Measurements from ENCODE around the gene METTL24. TPM values are rescaled to one million over a fixed set of nuclear protein-coding genes. Genes with fewer than 3 reads are reported as not detected.
"Not testable (repeated sequence)": the region's sequence is repeated elsewhere in the genome, so short reads cannot be mapped to it uniquely, and the experiment has no call there.

The METTL24 gene
- total RNA-seq, 1 donor from 2014 or later: not detected

GRCh38 chr6:110250838-110251237, 107.3 kb downstream of the METTL24 start:
- DNase-seq (ENCODE audit: low spot score): no peak
- H3K36me3 Mint-ChIP-seq (ENCODE audit: low read depth): no peaks in the 10 kb centered on the region
- no peaks in the 10 kb centered on the region for H3K9me3 Mint-ChIP-seq
- intact Hi-C loops (cut with micrococcal nuclease): no loop called here
- H3K27me3 Mint-ChIP-seq (ENCODE audit: low read depth): no peaks in the 10 kb centered on the region
- H3K4me1 Mint-ChIP-seq (ENCODE audit: low read depth): no peaks in the 10 kb centered on the region
- no peak overlapping the region for H3K4me3 Mint-ChIP-seq (ENCODE audit: low read depth)
- H3K27ac Mint-ChIP-seq: no peak overlapping the region

GRCh38 chr6:110250058-110250457, 108.1 kb downstream of the METTL24 start:
- DNase-seq (ENCODE audit: low spot score): no peak
- no peaks in the 10 kb centered on the region for H3K36me3 Mint-ChIP-seq (ENCODE audit: low read depth)
- H3K9me3 Mint-ChIP-seq: no peaks in the 10 kb centered on the region
- H3K27ac Mint-ChIP-seq: no peak overlapping the region
- no peak overlapping the region for H3K4me3 Mint-ChIP-seq (ENCODE audit: low read depth)
- no peaks in the 10 kb centered on the region for H3K27me3 Mint-ChIP-seq (ENCODE audit: low read depth)
- intact Hi-C loops (cut with micrococcal nuclease): no loop called here
- H3K4me1 Mint-ChIP-seq (ENCODE audit: low read depth): no peaks in the 10 kb centered on the region

- intact Hi-C loops (cut with micrococcal nuclease): no loop called here
- H3K27me3 Mint-ChIP-seq (ENCODE audit: low read depth): no peaks in the 10 kb centered on the region
- peaks cover 8% of the 10 kb centered on the region for H3K9me3 Mint-ChIP-seq
- H3K36me3 Mint-ChIP-seq (ENCODE audit: low read depth): no peaks in the 10 kb centered on the region
- no peak overlapping the region for H3K4me3 Mint-ChIP-seq (ENCODE audit: low read depth)
- no peak for DNase-seq (ENCODE audit: low spot score)
- no peaks in the 10 kb centered on the region for H3K4me1 Mint-ChIP-seq (ENCODE audit: low read depth)
- H3K27ac Mint-ChIP-seq: no peak overlapping the region
Observed at GRCh38 chr6:110246900-110247546, 111.1 kb downstream of the METTL24 start.

GRCh38 chr6:110246378-110246777, 111.8 kb downstream of the METTL24 start:
- no peak for DNase-seq (ENCODE audit: low spot score)
- intact Hi-C loops (cut with micrococcal nuclease): no loop called here
- no peak overlapping the region for H3K27ac Mint-ChIP-seq
- no peaks in the 10 kb centered on the region for H3K27me3 Mint-ChIP-seq (ENCODE audit: low read depth)
- no peaks in the 10 kb centered on the region for H3K36me3 Mint-ChIP-seq (ENCODE audit: low read depth)
- no peak overlapping the region for H3K4me3 Mint-ChIP-seq (ENCODE audit: low read depth)
- no peaks in the 10 kb centered on the region for H3K4me1 Mint-ChIP-seq (ENCODE audit: low read depth)
- peaks cover 8% of the 10 kb centered on the region for H3K9me3 Mint-ChIP-seq

- H3K4me1 Mint-ChIP-seq (ENCODE audit: low read depth); H3K9me3 Mint-ChIP-seq; intact Hi-C loops (cut with micrococcal nuclease); H3K27ac Mint-ChIP-seq; H3K4me3 Mint-ChIP-seq (ENCODE audit: low read depth); H3K36me3 Mint-ChIP-seq (ENCODE audit: low read depth); H3K27me3 Mint-ChIP-seq (ENCODE audit: low read depth); DNase-seq (ENCODE audit: low spot score): not testable (repeated sequence)
Observed at GRCh38 chr6:110244621-110245020, 113.5 kb downstream of the METTL24 start.

- peaks cover 6% of the 10 kb centered on the region for H3K36me3 Mint-ChIP-seq (ENCODE audit: low read depth)
- H3K27ac Mint-ChIP-seq: no peak overlapping the region
- no peaks in the 10 kb centered on the region for H3K27me3 Mint-ChIP-seq (ENCODE audit: low read depth)
- H3K4me3 Mint-ChIP-seq (ENCODE audit: low read depth): no peak overlapping the region
- intact Hi-C loops (cut with micrococcal nuclease): no loop called here
- DNase-seq (ENCODE audit: low spot score): no peak
- no peaks in the 10 kb centered on the region for H3K4me1 Mint-ChIP-seq (ENCODE audit: low read depth)
- peaks cover 8% of the 10 kb centered on the region for H3K9me3 Mint-ChIP-seq
Observed at GRCh38 chr6:110239526-110240274, 118.4 kb downstream of the METTL24 start.

- H3K27me3 Mint-ChIP-seq (ENCODE audit: low read depth); H3K27ac Mint-ChIP-seq; H3K4me3 Mint-ChIP-seq (ENCODE audit: low read depth); intact Hi-C loops (cut with micrococcal nuclease); DNase-seq (ENCODE audit: low spot score); H3K36me3 Mint-ChIP-seq (ENCODE audit: low read depth); H3K4me1 Mint-ChIP-seq (ENCODE audit: low read depth); H3K9me3 Mint-ChIP-seq: not testable (repeated sequence)
Observed at GRCh38 chr6:110236007-110236406, 122.1 kb downstream of the METTL24 start.

GRCh38 chr6:110233770-110234374, 124.3 kb downstream of the METTL24 start:
- H3K9me3 Mint-ChIP-seq: no peaks in the 10 kb centered on the region
- no peak overlapping the region for H3K4me3 Mint-ChIP-seq (ENCODE audit: low read depth)
- no peak overlapping the region for H3K27ac Mint-ChIP-seq
- peaks cover 13% of the 10 kb centered on the region for H3K36me3 Mint-ChIP-seq (ENCODE audit: low read depth)
- peaks cover 6% of the 10 kb centered on the region for H3K4me1 Mint-ChIP-seq (ENCODE audit: low read depth)
- no peaks in the 10 kb centered on the region for H3K27me3 Mint-ChIP-seq (ENCODE audit: low read depth)
- intact Hi-C loops (cut with micrococcal nuclease): loop anchor here (2.0 kb wide), 1 partner anchor 53 kb away; the partner anchor contains the start of gene CDC40
- DNase-seq (ENCODE audit: low spot score): no peak

- H3K27me3 Mint-ChIP-seq (ENCODE audit: low read depth): no peaks in the 10 kb centered on the region
- peaks cover 6% of the 10 kb centered on the region for H3K4me1 Mint-ChIP-seq (ENCODE audit: low read depth)
- intact Hi-C loops (cut with micrococcal nuclease): no loop called here
- peaks cover 16% of the 10 kb centered on the region for H3K36me3 Mint-ChIP-seq (ENCODE audit: low read depth)
- no peak for DNase-seq (ENCODE audit: low spot score)
- no peaks in the 10 kb centered on the region for H3K9me3 Mint-ChIP-seq
- no peak overlapping the region for H3K27ac Mint-ChIP-seq
- no peak overlapping the region for H3K4me3 Mint-ChIP-seq (ENCODE audit: low read depth)
Observed at GRCh38 chr6:110232450-110232849, 125.7 kb downstream of the METTL24 start.

GRCh38 chr6:110226261-110226660, 131.9 kb downstream of the METTL24 start:
- DNase-seq (ENCODE audit: low spot score): no peak
- no peak overlapping the region for H3K27ac Mint-ChIP-seq
- no peaks in the 10 kb centered on the region for H3K9me3 Mint-ChIP-seq
- H3K4me3 Mint-ChIP-seq (ENCODE audit: low read depth): no peak overlapping the region
- peaks cover 34% of the 10 kb centered on the region for H3K36me3 Mint-ChIP-seq (ENCODE audit: low read depth)
- H3K27me3 Mint-ChIP-seq (ENCODE audit: low read depth): no peaks in the 10 kb centered on the region
- intact Hi-C loops (cut with micrococcal nuclease): no loop called here
- no peaks in the 10 kb centered on the region for H3K4me1 Mint-ChIP-seq (ENCODE audit: low read depth)

- DNase-seq (ENCODE audit: low spot score): no peak
- no peaks in the 10 kb centered on the region for H3K27me3 Mint-ChIP-seq (ENCODE audit: low read depth)
- H3K4me3 Mint-ChIP-seq (ENCODE audit: low read depth): no peak overlapping the region
- no peaks in the 10 kb centered on the region for H3K9me3 Mint-ChIP-seq
- no peak overlapping the region for H3K27ac Mint-ChIP-seq
- intact Hi-C loops (cut with micrococcal nuclease): loop anchor here (5.0 kb wide), 1 partner anchor 441 kb away; no protein-coding TSS in a partner anchor
- peaks cover 45% of the 10 kb centered on the region for H3K36me3 Mint-ChIP-seq (ENCODE audit: low read depth)
- no peaks in the 10 kb centered on the region for H3K4me1 Mint-ChIP-seq (ENCODE audit: low read depth)
Observed at GRCh38 chr6:110221738-110222137, 136.4 kb downstream of the METTL24 start.

- peaks cover 55% of the 10 kb centered on the region for H3K36me3 Mint-ChIP-seq (ENCODE audit: low read depth)
- H3K4me3 Mint-ChIP-seq (ENCODE audit: low read depth): no peak overlapping the region
- no peaks in the 10 kb centered on the region for H3K9me3 Mint-ChIP-seq
- no peak for DNase-seq (ENCODE audit: low spot score)
- H3K4me1 Mint-ChIP-seq (ENCODE audit: low read depth): no peaks in the 10 kb centered on the region
- H3K27me3 Mint-ChIP-seq (ENCODE audit: low read depth): no peaks in the 10 kb centered on the region
- H3K27ac Mint-ChIP-seq: no peak overlapping the region
- intact Hi-C loops (cut with micrococcal nuclease): no loop called here
Observed at GRCh38 chr6:110217266-110217665, 140.9 kb downstream of the METTL24 start.

- Mint-ChIP-seq H3K4me3 (ENCODE audit: low read depth) (no peak overlapping the region), H3K4me1 (ENCODE audit: low read depth) (no peaks in the 10 kb centered on the region), H3K27me3 (ENCODE audit: low read depth) (no peaks in the 10 kb centered on the region), H3K9me3 (no peaks in the 10 kb centered on the region), H3K36me3 (ENCODE audit: low read depth) (peaks cover 57% of the 10 kb centered on the region), H3K27ac (no peak overlapping the region)
- intact Hi-C loops (cut with micrococcal nuclease): no loop called here
- no peak for DNase-seq (ENCODE audit: low spot score)
Observed at GRCh38 chr6:110216140-110216539, 142.0 kb downstream of the METTL24 start.
